Suppressor macrophage treated with lipopolysaccharide for 4 hours (primary cell): ENCODE data around the gene KRTAP10-5.
"Not testable (repeated sequence)": the region's sequence is repeated elsewhere in the genome, so short reads cannot be mapped to it uniquely, and the experiment has no call there.

Source experiments
- DNase-seq: peaks from one replicate; pipeline ENCODE4 v3.0.0-alpha.2; 2020

KRTAP10-5 gene

DNA sequence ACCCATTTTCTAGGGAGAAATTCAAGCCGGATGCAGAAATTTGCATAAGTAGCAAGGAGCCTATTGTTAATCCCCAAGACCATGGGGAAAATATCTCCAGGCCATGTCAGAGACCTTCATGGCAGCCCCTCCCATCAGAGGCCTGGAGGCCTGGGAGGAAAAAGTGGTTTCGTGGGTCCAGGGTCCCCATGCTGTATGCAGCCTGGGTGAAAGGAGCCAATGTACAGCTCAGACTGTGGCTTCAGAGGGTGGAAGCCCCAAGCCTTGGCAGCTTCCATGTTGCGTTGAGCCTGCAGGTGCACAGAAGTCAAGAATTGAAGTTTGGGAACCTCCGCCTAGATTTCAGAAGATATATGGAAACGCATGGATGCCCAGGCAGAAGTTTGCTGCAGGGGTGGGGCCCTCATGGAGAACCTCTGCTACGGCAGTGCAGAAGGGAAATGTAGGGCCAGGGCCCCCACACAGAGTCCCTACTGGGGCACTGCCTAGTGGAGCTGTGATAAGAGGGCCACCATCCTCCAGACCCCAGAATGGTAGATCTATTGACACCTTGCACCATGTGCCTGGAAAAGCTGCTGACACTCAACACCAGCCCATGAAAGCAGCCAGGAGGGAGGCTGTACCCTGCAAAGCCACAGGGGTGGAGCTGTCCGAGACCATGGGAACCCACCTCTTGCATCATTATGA is 29.9 kb upstream of the KRTAP10-5 start:
- not testable (repeated sequence) for DNase-seq

DNA sequence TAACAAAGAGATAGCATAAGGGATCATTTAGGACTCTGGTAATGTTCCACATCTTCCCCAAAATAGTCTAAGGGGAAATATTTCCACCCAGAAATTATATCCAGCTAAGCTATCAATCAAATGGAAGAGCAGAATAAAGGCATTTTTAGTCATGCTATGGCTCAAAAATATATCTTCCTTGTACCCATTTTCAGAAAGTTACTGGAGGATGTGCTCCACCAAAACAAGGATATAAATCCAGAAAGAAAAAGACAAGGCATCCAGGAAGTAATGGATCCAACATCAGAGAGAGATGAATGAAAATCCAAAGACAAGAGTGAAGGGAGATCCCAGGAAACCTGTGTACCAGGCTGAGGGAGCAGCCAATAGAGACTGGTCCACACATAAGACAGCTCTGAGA is 28.8 kb upstream of the KRTAP10-5 start:
- DNase-seq: no peak

DNA sequence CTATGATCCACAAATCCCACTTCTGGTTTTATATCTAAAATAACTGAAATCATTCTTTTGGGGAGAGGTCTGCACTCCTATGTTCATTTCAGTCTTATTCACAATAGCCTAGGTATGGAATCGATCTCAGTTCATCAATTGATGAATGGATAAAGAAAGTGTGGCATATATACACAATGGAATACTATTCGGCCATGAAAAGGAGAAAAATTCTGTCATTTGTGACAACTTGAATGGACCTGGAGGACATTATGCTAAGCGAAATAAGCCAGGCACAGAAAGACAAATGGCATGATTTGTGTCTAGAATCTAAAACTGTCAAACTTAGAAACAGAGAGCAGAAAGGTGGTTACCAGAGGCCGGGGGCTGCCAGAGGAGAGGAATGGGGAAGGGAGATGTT is 26.1 kb upstream of the KRTAP10-5 start:
- no peak for DNase-seq

DNA sequence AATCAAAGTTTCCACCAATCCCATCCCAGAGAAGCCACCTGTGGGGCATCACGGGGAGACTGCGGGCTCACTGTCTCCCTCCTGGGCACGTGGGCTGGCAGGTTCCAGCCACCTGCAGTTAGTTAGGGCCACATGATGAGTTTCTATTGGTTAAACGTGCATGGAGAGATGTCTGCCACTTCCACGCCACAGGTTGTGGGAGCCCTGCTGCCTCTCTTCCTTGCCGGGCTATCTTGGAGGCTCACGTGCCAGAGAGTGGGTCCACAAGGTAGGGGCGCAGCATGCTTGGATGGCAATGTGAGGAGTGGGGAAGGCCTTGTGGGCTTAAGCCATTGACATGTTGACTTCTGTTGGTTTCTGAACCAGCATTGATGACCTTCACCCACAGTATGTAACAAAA is 23.5 kb upstream of the KRTAP10-5 start:
- no peak for DNase-seq

DNA sequence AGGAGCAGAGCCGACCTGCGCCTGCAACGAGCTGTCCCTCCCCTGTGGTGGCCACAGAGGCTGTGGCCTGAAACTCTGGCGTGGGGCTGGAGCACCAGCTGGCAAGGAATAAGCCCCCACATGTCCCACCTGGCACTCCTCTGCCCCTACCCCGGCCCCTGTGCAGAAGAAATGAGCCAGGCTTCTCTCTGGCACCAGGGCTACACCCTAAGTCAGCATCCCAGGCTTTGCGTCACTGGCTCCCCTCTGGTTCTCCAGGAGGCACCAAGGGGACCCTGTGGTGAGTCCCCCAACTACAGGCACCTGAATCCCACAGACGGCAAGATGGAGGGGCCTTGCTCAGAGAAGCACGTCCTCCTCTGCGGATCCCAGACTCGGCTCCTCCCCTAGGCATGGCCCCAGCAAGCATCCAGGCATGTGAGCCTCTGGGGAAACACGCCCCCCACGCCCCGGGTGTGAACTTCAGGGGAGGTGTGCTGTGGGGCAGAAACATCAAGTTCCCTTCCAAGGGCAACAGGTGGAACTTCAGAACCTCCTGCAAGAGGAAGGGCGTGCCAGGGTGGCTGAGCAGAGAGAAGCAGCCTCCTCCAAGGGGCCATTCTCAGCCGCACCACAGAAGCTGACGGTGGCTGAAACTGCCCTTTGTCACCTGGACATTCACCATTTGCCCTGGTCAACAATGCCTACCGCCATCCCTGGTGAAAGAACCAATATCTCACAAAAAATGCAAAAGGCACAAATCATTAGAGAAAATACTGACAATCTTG is 22.9 kb upstream of the KRTAP10-5 start:
- DNase-seq: no peak

DNA sequence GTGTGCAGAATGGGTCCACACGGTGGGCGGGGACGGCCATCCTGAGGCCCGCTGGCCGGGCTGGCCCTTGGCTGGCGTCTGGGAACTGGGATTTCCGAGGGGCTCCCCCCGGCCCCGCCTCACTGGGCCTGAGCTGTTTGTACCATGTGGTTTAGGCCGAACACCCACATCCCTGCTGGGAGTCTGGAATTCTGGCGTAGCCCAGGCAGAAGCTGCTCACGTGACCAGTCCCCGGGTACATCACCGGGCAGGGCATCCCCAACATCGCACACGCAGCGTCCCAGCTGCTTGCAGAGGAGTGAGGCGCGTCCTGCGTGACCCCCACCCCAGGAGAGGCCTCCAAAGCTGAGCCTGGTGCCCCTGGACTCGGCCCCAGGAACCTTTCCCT is 22.1 kb upstream of the KRTAP10-5 start:
- no peak for DNase-seq

DNA sequence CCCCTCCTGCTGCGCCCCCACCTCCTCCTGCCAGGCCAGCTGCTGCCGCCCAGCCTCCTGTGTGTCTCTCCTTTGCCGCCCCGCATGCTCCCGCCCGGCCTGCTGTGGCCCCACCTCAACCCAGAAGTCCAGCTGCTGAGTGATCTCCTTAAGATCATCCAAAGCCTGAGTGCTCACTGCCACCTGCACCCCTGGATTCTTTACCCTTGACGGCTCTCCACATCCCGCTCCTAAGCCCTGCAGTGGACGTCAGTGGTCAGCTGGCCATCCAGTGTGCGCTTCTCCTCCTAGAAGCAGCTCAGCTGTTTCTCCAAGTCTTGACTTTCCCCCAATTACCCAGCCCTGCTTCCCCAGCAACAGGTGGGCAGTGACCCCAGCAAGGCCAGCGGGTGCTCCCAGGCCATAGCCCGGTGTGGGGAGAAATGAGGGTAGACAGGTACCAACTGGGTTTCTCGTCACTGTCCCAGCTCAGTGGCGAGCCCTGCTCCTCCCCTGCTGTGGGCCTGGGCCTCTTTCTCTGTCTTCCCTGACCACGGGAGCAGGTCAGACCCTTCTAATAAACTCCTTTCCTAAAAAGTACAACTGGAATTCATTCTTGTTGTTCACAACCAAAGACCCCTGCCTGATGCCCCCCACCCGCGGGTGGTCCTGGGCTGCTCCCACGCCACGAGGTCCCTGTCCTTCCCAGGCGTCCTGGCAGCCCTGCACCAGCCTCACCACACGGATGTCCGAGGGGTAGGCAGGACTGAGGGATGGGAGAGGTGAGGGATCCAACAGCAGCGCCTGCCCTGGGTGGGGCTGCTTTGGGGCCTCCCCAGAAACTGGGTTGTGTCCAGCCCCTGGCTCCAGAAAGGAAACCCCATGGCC is 21.4 kb upstream of the KRTAP10-5 start:
- DNase-seq: no peak

DNA sequence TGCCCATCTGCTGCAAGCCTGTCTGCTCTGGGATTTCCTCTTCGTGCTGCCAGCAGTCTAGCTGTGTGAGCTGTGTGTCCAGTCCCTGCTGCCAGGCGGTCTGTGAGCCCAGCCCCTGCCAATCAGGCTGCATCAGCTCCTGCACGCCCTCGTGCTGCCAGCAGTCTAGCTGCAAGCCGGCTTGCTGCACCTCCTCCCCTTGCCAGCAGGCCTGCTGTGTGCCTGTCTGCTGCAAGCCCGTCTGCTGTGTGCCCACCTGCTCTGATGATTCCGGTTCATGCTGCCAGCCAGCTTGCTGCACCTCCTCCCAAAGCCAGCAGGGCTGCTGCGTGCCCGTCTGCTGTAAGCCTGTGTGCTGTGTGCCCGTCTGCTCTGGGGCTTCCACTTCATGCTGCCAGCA is 20.7 kb upstream of the KRTAP10-5 start:
- DNase-seq: not testable (repeated sequence)

DNA sequence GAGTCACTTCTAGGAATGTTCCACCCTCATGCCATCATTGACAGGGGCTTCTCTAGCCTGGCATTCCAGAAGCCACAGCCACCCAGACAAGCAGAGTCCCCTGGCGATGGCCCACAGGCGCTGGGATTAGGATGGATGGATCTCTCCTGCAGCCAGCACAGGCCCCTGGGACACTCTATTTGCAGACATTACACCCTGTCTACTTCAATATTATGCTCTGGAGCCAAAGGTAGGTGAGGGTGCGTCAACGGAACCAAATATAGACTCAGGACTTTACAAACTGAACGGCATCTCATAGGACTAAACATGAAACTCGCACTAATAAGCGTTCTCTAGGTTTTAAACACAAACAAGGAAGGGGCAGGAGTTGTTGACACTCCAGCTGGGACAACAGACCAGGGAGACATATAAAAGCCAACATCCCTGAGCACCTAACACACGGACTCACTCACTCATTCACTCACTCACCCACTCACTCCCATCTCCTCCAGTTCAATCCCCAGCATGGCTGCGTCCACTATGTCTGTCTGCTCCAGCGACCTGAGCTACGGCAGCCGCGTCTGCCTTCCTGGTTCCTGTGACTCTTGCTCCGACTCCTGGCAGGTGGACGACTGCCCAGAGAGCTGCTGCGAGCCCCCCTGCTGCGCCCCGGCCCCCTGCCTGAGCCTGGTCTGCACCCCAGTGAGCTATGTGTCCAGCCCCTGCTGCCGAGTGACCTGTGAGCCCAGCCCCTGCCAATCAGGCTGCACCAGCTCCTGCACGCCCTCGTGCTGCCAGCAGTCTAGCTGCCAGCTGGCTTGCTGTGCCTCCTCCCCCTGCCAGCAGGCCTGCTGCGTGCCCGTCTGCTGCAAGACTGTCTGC is 19.9 kb upstream of the KRTAP10-5 start, which contains the start of gene KRTAP10-7:
TSS of gene KRTAP10-7 (plus strand) at position 480 of the 861 bp plus-strand sequence. CDS start at position 505, 25 bp downstream.
- DNase-seq: not testable (repeated sequence)

DNA sequence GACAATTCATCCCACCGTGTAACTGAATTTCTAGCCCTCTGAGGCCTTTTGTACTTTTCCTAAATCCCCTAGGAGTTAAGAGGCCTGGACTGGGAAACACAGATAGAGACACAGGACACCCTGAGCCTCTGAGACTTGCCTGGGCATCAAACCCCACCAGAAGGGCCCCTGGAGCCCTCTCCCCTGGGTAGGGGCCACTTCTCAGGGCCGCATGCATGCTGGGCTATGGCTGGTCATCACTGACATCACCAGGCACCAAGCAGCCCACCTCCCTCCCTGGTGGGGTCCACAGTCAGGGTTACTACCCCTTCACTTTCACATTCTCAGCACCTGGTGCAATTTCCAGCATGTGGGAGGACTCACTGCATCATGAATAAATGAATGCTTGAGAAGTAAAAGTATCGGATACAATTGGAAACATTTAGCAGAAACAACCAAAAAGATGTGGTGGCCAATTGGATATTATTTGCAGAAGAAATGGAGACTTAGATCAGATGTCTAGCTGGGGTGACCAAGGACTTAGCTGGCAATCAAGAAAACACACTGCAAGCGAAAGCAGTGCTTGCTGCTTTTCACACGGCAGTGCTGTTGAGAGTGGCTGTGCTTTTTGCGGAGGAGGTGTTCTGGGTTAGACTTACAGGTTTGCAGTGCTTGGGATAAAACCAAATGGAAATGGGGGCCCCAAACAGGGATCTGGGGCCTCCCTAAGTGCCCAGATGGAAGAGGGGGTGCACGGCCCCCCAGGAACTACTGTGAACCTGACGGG is 19.0 kb upstream of the KRTAP10-5 start:
- no peak for DNase-seq

DNA sequence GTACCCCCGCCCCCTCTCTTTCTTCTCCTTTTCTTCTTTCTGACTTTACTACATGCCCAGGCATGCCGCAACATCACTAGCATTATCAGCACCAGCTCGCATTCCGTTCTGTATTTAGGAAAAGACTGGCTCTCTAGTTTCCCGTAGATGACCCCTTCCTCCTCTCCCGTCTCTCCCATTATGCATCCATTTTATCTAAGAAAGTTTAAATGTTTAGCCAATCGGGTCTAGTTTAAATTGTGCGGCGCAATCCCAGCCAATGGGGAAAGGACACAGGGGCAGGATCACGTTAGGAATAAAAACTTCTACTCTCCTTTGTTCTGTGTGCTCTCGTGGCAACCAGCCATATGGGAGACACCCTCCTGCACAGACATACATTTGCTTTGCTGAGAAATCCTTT is 17.7 kb upstream of the KRTAP10-5 start:
- DNase-seq: no peak

DNA sequence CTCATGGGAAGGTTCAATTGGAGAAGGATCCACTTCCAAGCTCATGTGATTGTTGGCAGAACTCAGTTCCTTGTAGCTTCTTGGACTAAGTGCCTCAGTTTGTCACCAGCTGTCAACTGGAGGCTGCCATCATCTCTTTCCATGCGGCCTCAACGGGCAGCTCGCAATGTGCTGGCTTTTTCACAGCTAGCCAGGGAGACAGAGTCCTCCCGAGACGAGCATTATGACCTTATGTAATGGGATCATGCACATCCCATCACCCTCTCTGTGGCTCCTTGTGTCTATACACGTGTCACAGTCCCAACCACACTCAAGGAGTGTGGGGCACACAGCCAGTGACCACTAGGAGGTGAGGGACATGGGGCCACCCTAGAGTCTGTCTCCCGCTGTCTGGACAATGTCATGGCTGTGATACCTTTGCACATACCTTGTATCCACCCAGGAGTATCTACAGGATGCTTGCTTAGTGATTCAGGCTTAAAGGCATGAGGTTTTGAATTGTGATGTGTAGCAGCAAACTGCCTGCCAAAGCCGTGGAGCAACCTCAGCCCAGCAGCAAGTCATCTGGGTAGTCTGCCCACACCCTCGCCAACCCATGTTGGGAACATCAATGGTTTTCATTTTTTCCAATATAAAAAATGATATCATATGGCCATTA is 15.8 kb upstream of the KRTAP10-5 start:
- no peak for DNase-seq

DNA sequence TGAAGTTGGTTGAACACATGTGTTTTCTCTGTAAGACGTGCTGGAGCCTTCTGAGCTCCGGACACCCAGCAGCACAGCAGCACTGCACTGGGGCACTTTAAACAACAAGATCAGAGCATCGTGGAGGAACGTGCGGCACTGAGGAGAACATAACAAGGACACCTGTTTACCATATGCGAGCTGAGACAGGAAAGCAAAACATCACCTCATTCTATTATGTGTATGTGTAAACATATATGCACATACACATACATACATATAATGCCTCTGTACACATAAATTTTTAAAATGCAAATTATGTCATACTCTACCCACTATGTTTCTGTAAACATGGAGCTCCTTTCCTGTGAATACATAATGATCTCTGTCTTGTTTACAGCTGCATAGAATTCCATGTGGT is 15.1 kb upstream of the KRTAP10-5 start:
- DNase-seq: no peak

DNA sequence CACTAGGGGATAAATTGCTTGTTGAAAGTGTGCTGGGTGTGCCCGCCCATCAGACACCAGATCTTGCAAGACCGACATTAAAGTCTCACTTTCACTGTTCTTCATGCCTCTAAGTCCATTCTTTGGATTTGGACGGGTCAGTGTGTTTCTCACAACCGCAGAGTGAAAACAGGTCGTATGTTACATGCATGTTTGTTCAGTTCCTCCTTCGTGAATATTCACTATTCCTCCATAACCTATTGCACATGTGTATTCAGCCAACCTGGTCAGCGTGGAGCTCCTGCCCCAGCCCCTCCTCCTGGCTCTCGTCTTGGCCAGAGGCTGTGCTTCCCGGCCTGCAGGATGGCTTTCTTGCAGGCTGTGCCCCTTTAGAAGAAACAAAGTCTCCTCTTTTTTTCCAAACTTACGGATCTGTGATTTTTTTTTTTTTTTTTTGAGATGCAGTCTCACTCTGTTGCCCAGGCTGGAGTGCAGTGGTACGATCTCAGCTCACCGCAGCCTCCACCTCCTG is 14.1 kb upstream of the KRTAP10-5 start:
- no peak for DNase-seq

DNA sequence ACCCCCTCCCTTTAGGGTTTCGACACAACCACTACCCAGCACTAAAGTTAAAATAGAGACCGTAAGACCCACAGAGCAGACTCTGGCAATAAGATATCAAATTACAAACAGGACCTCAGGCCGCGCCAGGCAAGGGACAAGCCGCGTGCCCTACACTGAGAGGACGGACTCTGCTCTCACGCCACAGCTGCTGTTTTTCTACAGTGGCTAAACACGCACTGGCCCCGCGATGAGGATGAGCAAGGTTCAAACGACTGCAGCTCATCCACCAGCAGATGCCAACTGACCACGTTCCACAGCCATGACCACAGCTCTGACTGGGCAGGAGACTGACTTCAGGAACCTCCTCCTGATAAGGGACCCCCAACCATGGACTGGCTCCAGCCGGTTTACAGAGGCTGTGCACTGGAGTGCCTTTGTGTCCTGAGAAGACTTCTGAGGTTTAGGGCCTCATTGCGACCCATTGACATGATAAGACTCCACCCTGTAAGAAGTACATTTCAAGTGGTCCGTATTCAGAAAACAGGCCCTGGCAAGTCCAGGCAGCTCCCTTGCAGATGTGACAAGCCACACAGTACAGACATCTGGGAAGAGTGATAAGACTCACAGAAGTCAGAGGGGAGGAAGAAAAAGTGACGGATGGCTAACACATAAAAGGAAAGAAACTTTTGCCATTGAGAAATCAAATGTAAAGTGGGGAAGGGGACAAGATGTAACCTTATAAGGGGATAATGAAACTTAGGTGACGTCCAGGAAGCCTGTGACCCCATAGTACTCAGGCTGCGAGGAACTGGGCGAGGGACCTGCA is 13.4 kb upstream of the KRTAP10-5 start:
- DNase-seq: no peak

DNA sequence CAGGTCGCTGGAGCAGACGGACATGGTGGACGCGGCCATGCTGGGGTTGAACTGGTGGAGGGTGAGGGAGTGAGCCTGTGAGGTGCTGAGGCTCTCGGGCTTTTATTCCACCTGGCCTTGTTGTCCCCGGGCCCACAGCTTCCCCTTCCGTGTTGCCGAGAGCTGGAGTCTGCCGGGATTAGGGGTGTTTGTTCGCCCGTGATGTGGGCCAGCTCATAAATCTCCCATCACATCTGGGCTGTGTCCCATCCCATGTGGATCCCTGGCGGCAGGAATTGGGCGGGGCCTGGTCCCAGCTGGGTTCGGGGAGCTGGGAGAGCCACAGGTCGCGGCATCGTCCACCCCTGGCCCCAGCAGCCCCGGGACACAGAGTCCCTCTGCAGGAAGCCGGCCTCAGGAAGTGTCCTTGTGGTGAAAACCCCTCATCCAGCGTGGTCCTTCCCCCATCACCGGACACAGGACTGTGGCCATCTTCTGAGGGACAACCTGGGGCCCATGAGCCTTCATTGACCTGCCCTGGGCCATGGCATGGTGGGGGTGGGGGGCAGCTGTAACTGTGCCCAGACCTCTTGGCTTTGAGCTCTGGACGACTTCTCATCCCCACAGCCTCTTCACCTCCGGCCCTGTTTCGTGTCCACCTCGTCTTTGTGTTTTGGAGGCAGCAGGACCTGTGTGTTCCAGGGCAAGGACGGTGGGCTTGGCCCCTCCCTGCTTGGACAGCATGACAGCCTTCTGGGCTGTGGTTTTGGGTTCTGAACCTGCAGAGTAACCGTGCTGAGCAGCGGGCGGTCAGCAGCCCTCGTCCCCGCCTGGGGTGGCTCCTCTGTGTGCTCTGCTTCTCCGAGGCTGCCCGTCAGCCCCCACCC is 12.3 kb upstream of the KRTAP10-5 start, which contains the start of gene KRTAP10-6:
TSS of gene KRTAP10-6 (minus strand) at position 60 of the 866 bp plus-strand sequence. CDS start at position 39, 21 bp downstream.
- DNase-seq: no peak

DNA sequence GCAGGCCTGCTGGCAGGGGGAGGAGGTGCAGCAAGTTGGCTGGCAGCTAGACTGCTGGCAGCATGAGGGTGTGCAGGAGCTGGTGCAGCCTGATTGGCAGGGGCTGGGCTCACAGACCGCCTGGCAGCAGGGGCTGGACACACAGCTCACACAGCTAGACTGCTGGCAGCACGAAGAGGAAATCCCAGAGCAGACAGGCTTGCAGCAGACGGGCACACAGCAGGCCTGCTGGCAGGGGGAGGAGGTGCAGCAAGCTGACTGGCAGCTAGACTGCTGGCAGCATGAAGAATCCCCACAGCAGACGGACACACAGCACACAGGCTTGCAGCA is 11.4 kb upstream of the KRTAP10-5 start:
- not testable (repeated sequence) for DNase-seq

DNA sequence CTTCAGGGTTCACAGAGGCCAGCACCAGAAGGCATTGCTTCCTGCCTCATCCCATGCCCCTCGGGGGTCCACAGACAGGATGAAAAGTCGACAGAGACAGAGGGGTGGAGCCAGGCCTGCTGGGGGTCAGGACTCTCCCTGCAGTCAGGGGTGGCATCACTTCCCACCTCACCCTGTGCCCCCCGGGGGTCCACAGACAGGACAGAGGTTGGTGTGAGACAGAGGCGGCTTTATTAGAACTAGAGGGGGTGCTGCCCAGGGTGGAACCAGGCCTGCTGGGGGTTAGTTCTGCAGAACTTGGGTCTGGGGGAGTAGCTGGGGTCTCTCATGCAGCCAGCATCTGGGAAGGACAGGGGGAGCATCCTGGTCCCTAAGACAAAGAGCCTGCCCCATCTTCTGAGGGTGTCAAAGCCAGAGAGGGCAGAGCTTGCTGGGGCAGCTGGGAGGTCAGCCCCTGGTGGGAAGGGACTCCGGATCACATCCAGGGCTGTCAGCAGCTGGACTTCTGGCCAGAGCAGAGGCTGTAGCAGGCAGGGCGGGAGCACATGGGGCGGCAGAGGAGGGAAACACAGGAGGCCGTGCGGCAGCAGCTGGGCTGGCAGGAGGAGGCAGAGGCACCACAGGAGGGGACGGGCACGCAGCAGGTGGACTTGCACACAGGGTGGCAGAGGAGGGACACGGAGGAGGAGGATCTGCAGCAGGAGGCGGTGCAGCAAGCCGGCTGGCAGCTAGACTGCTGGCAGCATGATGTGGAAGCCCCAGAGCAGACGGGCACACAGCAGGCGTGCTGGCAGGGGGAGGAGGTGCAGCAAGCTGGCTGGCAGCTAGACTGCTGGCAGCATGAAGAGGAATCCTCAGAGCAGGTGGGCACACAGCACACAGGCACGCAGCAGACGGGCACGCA is 10.7 kb upstream of the KRTAP10-5 start:
- not testable (repeated sequence) for DNase-seq
